ENCODE results near the gene SV2C. TPM values are rescaled to one million over a fixed set of nuclear protein-coding genes. Genes with fewer than 3 reads are reported as not detected.
"Not testable (repeated sequence)": the region's sequence is repeated elsewhere in the genome, so short reads cannot be mapped to it uniquely, and the experiment has no call there.

SV2C gene
- total RNA-seq, 2 donors from 2014 or later, result 0.05 TPM; not detected in 1

DNA sequence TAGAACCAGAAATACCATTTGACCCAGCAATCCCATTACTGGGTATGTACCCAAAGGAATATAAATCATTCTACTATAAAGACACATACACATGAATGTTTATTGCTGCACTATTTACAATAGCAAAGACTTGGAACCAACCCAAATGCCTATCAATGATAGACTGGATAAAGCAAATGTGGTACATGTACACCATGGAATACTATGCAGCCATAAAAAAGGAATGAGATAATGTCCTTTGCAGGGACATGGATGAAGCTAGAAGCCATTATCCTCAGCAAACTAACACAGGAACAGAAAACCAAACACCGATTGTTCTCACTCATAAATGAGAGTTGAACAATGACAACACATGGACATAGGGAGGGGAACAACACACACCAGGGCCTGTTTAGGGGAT is 240.3 kb downstream of the SV2C start:
- DNase-seq (ENCODE audit: low spot score); intact Hi-C loops (cut with DNase I): not testable (repeated sequence)

DNA sequence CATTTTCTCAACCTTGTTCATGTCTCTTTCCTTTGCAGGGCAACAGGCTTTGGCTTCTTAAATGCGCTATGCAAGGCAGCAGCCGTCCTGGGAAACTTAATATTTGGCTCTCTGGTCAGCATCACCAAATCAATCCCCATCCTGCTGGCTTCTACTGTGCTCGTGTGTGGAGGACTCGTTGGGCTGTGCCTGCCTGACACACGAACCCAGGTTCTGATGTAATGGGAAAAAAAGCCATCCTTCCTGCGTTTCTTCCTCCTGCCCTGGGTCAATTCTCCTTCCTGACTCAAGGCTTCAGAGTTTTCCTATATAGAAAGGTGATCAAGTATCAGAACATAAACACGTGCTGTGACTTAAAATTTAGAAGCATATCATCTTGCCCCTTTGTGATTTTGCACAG is 242.1 kb downstream of the SV2C start:
- DNase-seq (ENCODE audit: low spot score), result no peak
- intact Hi-C loops (cut with DNase I), result no loop called here

DNA sequence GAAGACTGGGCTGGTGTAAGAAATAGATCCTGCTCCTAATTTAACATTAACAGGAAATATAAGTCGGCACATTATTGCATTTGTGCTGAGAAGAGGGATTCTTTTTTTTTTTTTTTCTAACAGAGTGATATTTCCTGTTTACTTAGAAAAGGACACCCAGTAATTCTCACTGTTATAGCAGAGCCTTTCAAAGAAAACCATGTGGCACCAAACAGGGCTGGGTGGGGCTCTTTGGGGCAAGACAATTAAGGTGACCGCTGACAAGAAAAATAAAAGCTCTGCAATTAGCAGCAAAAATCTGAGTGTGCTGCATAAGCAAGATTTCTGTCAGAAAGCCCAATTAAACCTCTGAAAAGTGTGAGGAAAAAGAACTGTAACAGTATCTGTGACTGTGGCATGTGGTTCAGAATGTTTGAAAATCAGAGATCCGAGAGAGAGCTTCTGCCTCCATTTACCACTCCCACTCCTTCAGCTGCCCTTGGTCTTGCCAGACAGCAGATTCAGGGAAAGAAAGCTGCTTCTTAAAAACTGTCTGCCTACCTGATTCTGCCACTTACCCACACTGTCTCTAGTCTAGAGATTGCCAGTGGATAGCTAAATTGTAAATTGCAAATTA is 242.8 kb downstream of the SV2C start:
- intact Hi-C loops (cut with DNase I), result no loop called here
- DNase-seq (ENCODE audit: low spot score), result no peak

DNA sequence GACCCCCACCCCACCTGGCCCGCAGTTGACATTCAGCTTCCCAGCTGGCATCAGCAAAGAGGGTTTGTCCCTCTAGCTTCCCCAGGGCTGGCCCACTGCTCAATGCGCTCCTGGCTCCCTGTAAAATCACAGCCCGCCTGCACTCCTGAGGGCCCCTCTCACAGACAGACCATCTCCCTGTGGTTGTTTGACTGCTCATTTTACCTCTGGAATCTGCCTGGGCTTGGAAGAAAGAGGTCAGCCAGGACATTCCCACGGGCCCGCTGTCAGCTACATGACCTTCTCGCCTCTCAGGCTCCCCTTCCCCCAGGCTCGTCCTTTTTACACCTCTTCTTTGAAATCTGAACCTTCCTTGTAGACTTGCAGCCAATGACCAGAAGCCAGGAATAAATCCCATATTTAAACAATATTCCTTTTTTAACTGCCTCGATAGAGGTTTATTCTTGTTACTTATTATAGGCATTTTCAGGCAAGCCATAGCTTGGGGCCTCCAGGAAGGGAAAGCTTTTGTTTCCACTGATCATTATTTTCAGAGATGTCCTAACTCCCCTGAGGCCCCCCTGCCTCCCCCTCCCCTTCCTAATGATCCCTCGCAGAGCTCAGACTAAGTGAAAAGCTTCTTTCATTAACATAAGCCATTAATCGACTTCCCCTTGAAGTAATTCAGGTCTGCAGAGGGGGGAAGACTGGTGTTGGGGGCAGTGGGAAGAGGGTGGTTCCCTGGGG is 243.6 kb downstream of the SV2C start:
- DNase-seq (ENCODE audit: low spot score), result no peak
- intact Hi-C loops (cut with DNase I), result no loop called here

DNA sequence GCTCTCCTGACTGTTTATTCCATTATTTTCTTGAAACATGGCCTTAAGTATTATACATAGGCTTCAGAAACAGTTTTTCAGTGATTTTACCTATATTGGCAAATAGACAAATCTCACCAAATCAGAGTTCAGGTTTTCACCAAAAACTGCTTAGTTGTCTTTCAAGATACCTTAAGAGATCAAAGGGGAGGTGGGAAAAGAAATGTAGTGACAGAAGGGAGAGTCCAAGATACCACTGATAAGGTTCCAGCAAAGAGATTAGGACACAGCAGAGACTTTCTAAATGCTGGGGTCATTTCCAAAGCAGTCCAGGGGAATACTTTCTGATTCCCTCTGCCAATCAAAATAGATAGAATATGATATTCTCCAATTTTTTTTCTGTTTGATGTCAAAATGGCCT is 246.2 kb downstream of the SV2C start:
- no peak for DNase-seq (ENCODE audit: low spot score)
- intact Hi-C loops (cut with DNase I), result no loop called here

DNA sequence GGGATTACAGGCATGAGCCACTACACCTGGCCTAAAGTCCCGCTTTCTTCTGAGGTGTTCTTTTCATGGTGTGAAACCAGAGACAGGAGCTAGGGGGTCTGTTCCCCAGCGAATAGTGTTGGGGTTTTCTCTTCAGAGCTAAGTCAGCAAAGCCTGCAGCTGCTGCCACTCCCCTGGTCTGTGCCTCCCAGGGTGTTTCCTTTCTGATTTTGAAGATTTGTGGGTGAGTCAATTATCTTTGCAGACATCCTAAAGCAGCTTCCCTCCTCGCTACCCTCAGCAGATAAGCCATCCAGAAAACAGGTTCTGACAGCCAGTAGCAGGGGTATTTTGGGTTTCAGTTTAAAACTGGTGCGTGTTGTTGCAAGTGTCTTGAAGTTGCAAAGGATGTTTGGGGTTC is 247.9 kb downstream of the SV2C start:
- DNase-seq (ENCODE audit: low spot score), result no peak
- intact Hi-C loops (cut with DNase I), result no loop called here

DNA sequence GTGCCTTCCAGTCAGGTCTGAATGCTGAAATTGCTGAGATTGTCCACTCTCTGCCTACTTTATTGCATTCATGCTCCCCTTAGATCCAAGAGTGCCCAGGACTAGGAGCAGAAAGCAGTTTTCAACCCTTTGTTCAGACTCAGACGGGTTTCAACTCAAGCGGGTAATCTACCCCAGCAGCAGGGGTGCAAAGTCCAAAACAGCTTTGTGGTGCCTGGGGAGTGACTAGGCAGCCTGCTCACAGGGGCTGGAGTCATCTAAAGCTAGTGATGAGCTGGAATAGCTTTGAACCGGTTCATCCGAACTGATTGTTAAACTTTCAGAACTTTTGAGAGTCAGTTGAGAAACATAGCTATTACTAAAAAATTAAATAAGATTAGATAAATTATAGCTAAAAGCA is 248.9 kb downstream of the SV2C start:
- intact Hi-C loops (cut with DNase I), result no loop called here
- DNase-seq (ENCODE audit: low spot score), result no peak

DNA sequence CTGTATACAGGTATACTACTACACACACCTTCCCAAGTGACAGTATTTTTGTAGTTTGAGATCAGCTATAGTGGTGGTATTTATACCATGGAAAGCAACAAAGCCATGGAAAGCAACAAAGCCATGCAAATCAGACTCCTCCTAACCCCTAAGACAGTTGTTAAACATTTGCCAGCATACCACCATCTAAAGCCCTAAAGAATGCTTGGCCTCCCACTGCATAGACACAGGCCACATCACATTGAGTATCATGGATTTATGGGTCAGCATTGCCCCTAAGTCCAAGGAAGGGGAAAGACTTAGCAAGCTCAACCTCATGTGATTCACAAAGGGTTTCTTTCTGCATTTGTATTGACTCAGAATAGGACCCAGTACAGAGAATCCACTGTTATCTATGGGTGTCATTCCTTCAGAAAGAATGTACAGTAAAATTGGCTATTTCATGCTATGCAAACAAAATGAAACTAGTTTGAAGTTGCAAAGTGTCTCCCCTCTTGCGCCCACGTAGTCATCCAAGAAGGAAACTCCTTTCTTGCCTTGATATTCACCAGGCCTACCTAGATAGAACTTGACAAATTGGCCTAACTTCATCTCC is 249.5 kb downstream of the SV2C start:
- no peak for DNase-seq (ENCODE audit: low spot score)

DNA sequence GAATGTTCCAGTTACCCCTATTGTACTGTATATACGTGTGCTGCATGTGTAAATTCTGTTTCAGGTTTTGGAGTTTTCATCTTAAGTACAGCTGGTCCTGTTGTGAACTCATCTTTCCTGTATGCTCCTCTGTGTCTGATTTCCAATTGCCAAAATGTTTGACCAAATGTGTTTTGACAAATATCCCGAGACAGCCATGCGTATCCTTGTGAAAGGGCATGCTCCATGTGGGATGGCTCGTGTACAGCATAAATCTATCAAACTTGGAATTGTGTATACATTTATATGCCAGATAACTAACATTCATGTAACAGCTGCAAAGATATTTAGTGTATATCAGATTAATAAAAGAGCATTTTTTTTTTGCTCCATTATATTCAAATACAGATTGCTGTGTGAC is 250.4 kb downstream of the SV2C start:
- DNase-seq (ENCODE audit: low spot score), result no peak
- intact Hi-C loops (cut with DNase I), result no loop called here

More for the DNA sequence above, 249.5 kb downstream of the SV2C start:
- intact Hi-C loops (cut with DNase I), result no loop called here

DNA sequence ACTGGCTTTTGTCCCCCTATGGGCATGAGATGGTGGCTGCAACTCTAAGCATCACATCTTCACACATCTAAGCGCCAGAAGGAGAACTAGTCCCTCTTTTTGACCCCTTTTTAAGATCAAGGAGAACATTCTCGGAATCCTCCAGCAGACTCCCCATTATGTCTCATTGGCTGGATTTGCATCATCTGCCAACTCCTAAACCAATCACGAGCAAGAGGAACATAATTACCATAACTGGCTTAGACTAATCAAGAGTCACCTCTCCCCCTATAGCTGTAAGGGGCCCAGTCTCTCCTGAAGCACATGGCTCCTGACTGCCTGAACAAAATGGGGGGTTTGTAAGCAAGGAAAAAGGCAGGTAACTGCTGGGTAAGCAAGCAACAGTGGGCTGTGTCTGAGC is 251.4 kb downstream of the SV2C start:
- intact Hi-C loops (cut with DNase I), result no loop called here

DNA sequence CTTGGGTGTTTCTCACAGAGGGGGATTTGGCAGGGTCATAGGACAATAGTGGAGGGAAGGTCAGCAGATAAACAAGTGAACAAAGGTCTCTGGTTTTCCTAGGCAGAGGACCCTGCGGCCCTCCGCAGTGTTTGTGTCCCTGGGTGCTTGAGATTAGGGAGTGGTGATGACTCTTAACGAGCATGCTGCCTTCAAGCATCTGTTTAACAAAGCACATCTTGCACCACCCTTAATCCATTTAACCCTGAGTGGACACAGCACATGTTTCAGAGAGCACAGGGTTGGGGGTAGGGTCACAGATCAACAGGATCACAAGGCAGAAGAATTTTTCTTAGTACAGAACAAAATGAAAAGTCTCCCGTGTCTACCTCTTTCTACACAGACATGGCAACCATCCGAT is 252.3 kb downstream of the SV2C start:
- DNase-seq (ENCODE audit: low spot score); intact Hi-C loops (cut with DNase I): not testable (repeated sequence)

More for the DNA sequence above, 251.4 kb downstream of the SV2C start:
- no peak for DNase-seq (ENCODE audit: low spot score)

DNA sequence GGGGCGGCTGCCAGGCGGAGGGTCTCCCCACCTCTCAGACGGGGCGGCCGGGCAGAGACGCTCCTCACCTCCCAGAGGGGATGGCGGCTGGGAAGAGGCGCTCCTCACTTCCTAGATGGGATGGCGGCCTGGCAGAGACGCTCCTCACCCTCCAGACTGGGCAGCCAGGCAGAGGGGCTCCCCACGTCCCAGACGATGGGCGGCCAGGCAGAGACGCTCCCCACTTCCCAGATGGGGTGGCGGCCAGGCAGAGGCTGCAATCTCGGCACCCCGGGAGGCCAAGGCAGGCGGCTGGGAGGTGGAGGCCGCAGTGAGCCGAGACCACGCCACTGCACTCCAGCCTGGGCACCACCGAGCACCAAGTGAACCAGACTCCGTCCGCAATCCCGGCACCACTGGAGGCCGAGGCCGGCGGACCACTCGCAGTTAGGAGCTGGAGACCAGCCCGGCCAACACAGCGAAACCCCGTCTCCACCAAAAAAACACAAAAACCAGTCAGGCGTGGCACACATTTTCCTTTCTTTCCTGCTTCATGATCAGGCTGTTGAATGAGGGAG is 253.1 kb downstream of the SV2C start:
- DNase-seq (ENCODE audit: low spot score); intact Hi-C loops (cut with DNase I): not testable (repeated sequence)

DNA sequence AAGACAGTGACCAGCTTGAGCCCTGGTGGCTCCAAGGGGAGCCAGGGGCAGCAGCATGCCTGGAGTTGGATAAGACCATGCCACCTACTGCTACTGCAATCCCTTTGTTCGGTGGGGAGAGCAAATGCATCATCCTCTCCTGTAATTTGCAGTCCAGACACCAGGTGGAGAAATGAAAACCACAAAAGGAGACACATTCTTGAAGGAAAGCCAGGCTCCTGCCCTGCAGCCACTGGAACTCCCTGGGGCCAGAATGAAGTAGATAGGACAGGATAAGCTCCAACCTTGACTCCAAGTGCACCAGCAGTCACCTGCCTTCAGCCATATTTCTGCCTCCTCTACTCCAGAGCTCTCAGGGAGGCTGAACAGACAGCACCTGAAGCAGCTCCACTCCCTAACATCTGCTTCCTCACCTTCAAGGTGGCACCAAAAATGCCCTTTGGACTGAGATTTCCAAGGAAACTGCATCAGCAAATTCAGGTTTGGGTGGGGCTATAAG is 254.8 kb downstream of the SV2C start:
- intact Hi-C loops (cut with DNase I), result no loop called here
- no peak for DNase-seq (ENCODE audit: low spot score)

DNA sequence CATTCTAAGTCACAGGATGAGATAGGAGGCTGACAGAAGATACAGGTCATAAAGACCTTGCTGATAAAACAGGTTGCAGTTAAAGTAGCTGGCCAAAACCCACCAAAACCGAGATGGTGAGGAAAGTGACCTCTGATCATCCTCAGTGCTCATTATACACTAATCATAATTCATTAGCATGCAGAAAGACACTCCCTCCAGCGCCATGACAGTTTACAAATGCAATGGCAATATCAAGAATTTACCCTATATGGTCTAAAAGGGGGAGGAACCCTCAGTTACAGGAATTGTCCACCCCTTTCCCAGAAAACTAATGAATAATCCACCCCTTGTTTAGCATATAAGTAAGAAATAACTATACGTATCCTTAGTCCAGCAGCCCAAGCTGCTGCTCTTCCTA is 256.7 kb downstream of the SV2C start:
- intact Hi-C loops (cut with DNase I), result no loop called here
- no peak for DNase-seq (ENCODE audit: low spot score)

DNA sequence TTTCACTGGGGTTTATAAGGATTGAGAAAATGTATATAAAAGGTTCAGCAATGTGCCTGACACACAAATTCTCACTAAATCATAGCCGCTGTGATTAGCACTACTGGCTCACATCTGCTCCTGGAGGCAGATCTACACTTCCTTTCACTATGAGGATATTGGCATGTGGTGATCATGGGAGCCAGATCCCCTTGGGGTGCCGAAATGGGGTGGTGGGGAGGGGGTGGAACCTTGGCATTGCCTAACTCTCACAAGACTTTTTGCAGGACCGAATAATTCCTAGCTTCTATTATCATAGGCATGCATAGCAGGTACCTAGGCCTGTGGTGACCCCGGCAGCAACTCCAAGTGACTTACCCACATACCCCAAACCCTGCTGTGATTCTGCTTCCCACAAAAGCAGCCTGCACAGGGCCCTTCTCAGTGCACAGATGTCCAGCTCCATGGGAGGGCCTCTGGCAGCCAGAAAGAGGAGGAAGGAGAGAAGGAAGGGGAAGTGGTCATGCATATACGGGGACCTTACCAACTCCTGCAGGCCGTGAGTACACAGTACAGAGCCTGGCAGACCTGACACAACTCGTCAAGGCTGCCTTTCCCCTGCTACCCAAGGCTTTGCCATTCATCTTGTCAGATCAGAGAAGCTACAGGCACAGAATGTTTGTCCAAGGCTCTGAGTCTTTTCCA is 258.6 kb downstream of the SV2C start:
- DNase-seq (ENCODE audit: low spot score), result peak; percentile 81
- intact Hi-C loops (cut with DNase I), result no loop called here

DNA sequence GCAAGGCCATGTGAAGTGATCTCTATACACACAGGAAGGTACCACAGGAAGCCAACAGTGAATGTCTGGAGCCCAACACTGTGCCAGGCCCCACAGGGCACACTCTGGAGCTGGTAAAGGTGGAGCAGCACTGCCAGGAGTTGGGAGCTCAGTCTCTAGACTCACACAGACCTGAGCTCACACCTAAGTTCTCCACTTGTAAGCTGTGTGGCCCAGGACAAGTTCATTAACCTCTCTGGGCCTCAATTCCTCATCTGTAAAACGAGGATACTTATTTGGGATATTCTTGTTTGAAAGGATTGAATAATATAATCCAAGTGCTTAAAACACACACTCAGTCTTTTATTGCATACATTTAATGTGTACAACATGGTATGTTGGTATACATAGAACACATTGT is 259.3 kb downstream of the SV2C start:
- no peak for DNase-seq (ENCODE audit: low spot score)
- intact Hi-C loops (cut with DNase I), result no loop called here

DNA sequence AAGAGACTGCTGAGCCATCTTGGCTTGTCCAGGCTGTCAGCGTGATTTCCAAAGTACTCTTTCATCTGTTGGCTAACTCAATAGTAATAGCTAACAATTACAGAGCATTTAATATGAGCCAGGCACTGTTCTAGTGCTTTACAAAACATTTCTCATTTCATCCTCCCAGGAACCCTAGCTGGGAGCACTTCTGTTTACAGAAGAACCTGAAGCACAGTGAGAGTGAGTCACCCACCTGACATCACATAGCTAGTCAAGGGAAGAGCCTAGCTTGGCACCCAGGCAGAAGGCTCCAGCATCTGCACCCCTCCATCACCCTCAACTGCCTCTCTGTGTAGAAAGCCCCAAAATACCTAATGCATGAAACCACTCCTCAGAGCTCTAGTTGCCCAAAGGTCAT is 262.4 kb downstream of the SV2C start:
- DNase-seq (ENCODE audit: low spot score), result no peak
- intact Hi-C loops (cut with DNase I), result no loop called here

DNA sequence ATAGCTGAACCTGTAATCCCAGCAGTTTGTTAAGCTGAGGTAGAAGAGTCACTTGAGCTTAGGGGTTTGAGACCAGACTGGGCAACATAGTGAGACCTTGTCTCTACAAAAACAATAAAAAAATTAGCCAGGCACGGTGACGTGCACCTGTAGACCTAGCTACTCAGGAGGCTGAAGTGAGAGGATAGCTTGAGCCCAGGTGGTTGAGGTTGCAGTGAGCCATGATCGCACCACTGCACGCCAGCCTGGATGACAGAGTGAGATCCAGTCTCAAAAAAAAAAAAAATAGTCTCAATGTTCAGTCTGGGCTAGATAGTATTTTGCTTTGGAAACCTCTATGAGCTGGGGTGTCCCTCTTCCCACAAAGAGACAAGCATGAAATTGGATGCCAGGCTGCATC is 268.0 kb downstream of the SV2C start:
- no peak for DNase-seq (ENCODE audit: low spot score)
- intact Hi-C loops (cut with DNase I), result no loop called here

DNA sequence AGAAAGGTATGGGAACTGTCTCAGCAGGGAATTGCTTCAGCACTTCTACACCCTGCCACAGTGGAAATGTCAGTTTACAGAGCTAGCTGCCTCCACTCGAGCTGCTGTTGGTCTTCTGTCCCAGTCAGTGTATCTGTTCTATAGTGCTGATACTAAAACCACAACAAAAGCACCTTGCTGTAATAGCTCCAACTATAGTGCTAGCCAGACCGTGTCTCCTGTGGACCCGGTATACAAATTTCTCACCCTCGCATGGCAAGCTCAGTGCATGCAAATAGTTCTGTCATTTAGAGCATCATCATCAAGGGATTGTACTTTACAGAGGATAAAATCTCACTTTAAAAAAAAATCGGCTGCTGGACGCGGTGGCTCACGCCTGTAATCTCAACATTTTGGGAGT is 268.4 kb downstream of the SV2C start:
- intact Hi-C loops (cut with DNase I), result no loop called here
- no peak for DNase-seq (ENCODE audit: low spot score)

DNA sequence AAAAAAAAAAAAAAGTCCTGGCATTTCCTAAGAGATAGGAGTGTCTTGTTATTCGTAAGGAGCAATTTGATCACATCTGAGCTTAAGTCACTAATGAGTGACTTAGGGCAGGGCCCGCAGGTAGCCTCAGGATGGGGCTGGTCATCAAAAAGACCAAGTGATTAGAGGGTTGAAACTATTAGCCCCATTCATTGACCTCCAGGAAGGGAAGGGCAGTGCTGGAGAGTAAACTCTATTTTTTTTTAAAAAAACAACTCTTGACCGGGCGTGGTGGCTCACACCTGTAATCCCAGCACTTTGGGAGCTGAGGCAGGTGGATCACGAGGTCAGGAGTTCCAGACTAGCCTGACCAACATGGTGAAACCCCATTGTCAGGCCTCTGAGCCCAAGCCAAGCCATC is 273.7 kb downstream of the SV2C start:
- intact Hi-C loops (cut with DNase I), result no loop called here
- DNase-seq (ENCODE audit: low spot score), result no peak
